ENCODE data around the gene DMD.

Gene DMD

GRCh38 chrX:32804034-32804433 lies 407.3 kb downstream of the DMD start:
- Histone ChIP-seq H3K36me3 (ENCODE audit: insufficient read depth, low read length) (no peaks in the 10 kb centered on the region), H3K4me1 (ENCODE audit: insufficient read depth, low read length) (no peaks in the 10 kb centered on the region), H3K4me3 (ENCODE audit: low read depth in 1 of 2, low read length in 2 of 2) (no peak overlapping the region), H4K20me1 (ENCODE audit: insufficient read depth, low read length) (no peaks in the 10 kb centered on the region), H3K27ac (ENCODE audit: low read length) (no peak overlapping the region), H3K9me3 (ENCODE audit: insufficient read depth, low read length, severe bottlenecking) (no peaks in the 10 kb centered on the region), H2AFZ (ENCODE audit: low read depth, low read length) (no peak overlapping the region), H3K79me2 (ENCODE audit: insufficient read depth, low read length) (no peaks in the 10 kb centered on the region), H3K9ac (ENCODE audit: low read depth, low read length) (no peak overlapping the region), H3K27me3 (ENCODE audit: insufficient read depth, low read length, poor library complexity) (no peaks in the 10 kb centered on the region), H3K4me2 (ENCODE audit: insufficient read depth, low read length) (no peak overlapping the region)
- DNase-seq (no peak), ATAC-seq (ENCODE audit: insufficient read depth, low read depth) (no peak)
- TF ChIP-seq EZH2 (IDR thresholded peaks at IDR 0.05; ENCODE audit: borderline replicate concordance, low read depth, low read length, severe bottlenecking) (no peak), CTCF (IDR thresholded peaks at IDR 0.05; ENCODE audit: borderline replicate concordance, extremely low read depth, low read length, poor library complexity, severe bottlenecking) (no peak)

GRCh38 chrX:32798990-32799389 lies 412.4 kb downstream of the DMD start:
- Histone ChIP-seq H4K20me1 (ENCODE audit: insufficient read depth, low read length) (no peaks in the 10 kb centered on the region), H3K4me1 (ENCODE audit: insufficient read depth, low read length) (no peaks in the 10 kb centered on the region), H3K36me3 (ENCODE audit: insufficient read depth, low read length) (no peaks in the 10 kb centered on the region), H3K9me3 (ENCODE audit: insufficient read depth, low read length, severe bottlenecking) (no peaks in the 10 kb centered on the region), H3K79me2 (ENCODE audit: insufficient read depth, low read length) (no peaks in the 10 kb centered on the region), H3K4me2 (ENCODE audit: insufficient read depth, low read length) (no peak overlapping the region), H3K4me3 (ENCODE audit: low read depth in 1 of 2, low read length in 2 of 2) (no peak overlapping the region), H3K27me3 (ENCODE audit: insufficient read depth, low read length, poor library complexity) (no peaks in the 10 kb centered on the region), H2AFZ (ENCODE audit: low read depth, low read length) (no peak overlapping the region), H3K27ac (ENCODE audit: low read length) (no peak overlapping the region), H3K9ac (ENCODE audit: low read depth, low read length) (no peak overlapping the region)
- no peak for TF ChIP-seq CTCF (IDR thresholded peaks at IDR 0.05; ENCODE audit: borderline replicate concordance, extremely low read depth, low read length, poor library complexity, severe bottlenecking)
- TF ChIP-seq EZH2 (IDR thresholded peaks at IDR 0.05; ENCODE audit: borderline replicate concordance, low read depth, low read length, severe bottlenecking) = no peak
- no peak for ATAC-seq (ENCODE audit: insufficient read depth, low read depth)
- no peak for DNase-seq

- H3K4me1 ChIP-seq (ENCODE audit: insufficient read depth, low read length) = no peaks in the 10 kb centered on the region
- DNase-seq = no peak
- ATAC-seq (ENCODE audit: insufficient read depth, low read depth) = no peak
- no peak overlapping the region for H2AFZ ChIP-seq (ENCODE audit: low read depth, low read length)
- no peaks in the 10 kb centered on the region for H3K27me3 ChIP-seq (ENCODE audit: insufficient read depth, low read length, poor library complexity)
- H3K9ac ChIP-seq (ENCODE audit: low read depth, low read length) = no peak overlapping the region
- no peak overlapping the region for H3K27ac ChIP-seq (ENCODE audit: low read length)
- H3K79me2 ChIP-seq (ENCODE audit: insufficient read depth, low read length) = no peaks in the 10 kb centered on the region
- no peaks in the 10 kb centered on the region for H4K20me1 ChIP-seq (ENCODE audit: insufficient read depth, low read length)
- no peak overlapping the region for H3K4me2 ChIP-seq (ENCODE audit: insufficient read depth, low read length)
- H3K36me3 ChIP-seq (ENCODE audit: insufficient read depth, low read length) = no peaks in the 10 kb centered on the region
- TF ChIP-seq CTCF (IDR thresholded peaks at IDR 0.05; ENCODE audit: borderline replicate concordance, extremely low read depth, low read length, poor library complexity, severe bottlenecking) (no peak), EZH2 (IDR thresholded peaks at IDR 0.05; ENCODE audit: borderline replicate concordance, low read depth, low read length, severe bottlenecking) (no peak)
- H3K9me3 ChIP-seq (ENCODE audit: insufficient read depth, low read length, severe bottlenecking) = no peaks in the 10 kb centered on the region
- no peak overlapping the region for H3K4me3 ChIP-seq (ENCODE audit: low read depth in 1 of 2, low read length in 2 of 2)
Measured at GRCh38 chrX:32788936-32789335, 422.4 kb downstream of the DMD start.

GRCh38 chrX:32780109-32780508 lies 431.2 kb downstream of the DMD start:
- Histone ChIP-seq H3K4me1 (ENCODE audit: insufficient read depth, low read length) (no peaks in the 10 kb centered on the region), H3K9me3 (ENCODE audit: insufficient read depth, low read length, severe bottlenecking) (no peaks in the 10 kb centered on the region)

More at GRCh38 chrX:32780109-32780508, 431.2 kb downstream of the DMD start:
- TF ChIP-seq EZH2 (IDR thresholded peaks at IDR 0.05; ENCODE audit: borderline replicate concordance, low read depth, low read length, severe bottlenecking) (no peak), CTCF (IDR thresholded peaks at IDR 0.05; ENCODE audit: borderline replicate concordance, extremely low read depth, low read length, poor library complexity, severe bottlenecking) (no peak)
- H2AFZ ChIP-seq (ENCODE audit: low read depth, low read length) = no peak overlapping the region
- DNase-seq (no peak), ATAC-seq (ENCODE audit: insufficient read depth, low read depth) (no peak)
- no peaks in the 10 kb centered on the region for H3K79me2 ChIP-seq (ENCODE audit: insufficient read depth, low read length)
- no peak overlapping the region for H3K4me3 ChIP-seq (ENCODE audit: low read depth in 1 of 2, low read length in 2 of 2)
- H3K27ac ChIP-seq (ENCODE audit: low read length) = no peak overlapping the region
- no peaks in the 10 kb centered on the region for H4K20me1 ChIP-seq (ENCODE audit: insufficient read depth, low read length)
- H3K4me2 ChIP-seq (ENCODE audit: insufficient read depth, low read length) = no peak overlapping the region
- H3K27me3 ChIP-seq (ENCODE audit: insufficient read depth, low read length, poor library complexity) = no peaks in the 10 kb centered on the region
- H3K9ac ChIP-seq (ENCODE audit: low read depth, low read length) = no peak overlapping the region
- no peaks in the 10 kb centered on the region for H3K36me3 ChIP-seq (ENCODE audit: insufficient read depth, low read length)

Measured in DND-41 (cell line).